Activated T-cell treated with anti-CD3 and anti-CD28 coated beads, Interleukin-2, amount 50 U/mL, for 48 hours (primary cell): ENCODE measurements around the gene EIF4E2.

Source experiments
- DNase-seq, 2 experiments: peaks; one replicate each; pipeline ENCODE4 v3.0.0-alpha.2; 2020

Gene EIF4E2

GRCh38 chr2:232550354-232551249 lies at the start of gene EIF4E2, which contains the start of gene TIGD1:
Gene EIF4E2 (plus strand): TSS chr2:232550689. CDS start chr2:232550725, 36 bp downstream.
Gene TIGD1 (minus strand): TSS chr2:232550557. CDS start chr2:232549882, 675 bp downstream.
- DNase-seq, result peak; percentile 94 to 95

- no peak for DNase-seq
Observed at GRCh38 chr2:232501331-232501771, 49.1 kb upstream of the EIF4E2 start.

- DNase-seq, result no peak
Observed at GRCh38 chr2:232501794-232502390, 48.6 kb upstream of the EIF4E2 start.

GRCh38 chr2:232502511-232502910 lies 48.0 kb upstream of the EIF4E2 start:
- peak in 1 of 2 experiments; percentile 35 for DNase-seq

- peak; percentile 56 to 64 for DNase-seq
Observed at GRCh38 chr2:232502911-232503808, 47.3 kb upstream of the EIF4E2 start.

GRCh38 chr2:232503809-232504323 lies 46.6 kb upstream of the EIF4E2 start:
- DNase-seq, result no peak

GRCh38 chr2:232504438-232504837 lies 46.1 kb upstream of the EIF4E2 start:
- DNase-seq, result no peak

- no peak for DNase-seq
Observed at GRCh38 chr2:232505856-232506255, 44.6 kb upstream of the EIF4E2 start.

- DNase-seq, result no peak
Observed at GRCh38 chr2:232506709-232507108, 43.8 kb upstream of the EIF4E2 start.

- DNase-seq, result no peak
Observed at GRCh38 chr2:232508251-232508650, 42.2 kb upstream of the EIF4E2 start.

- no peak for DNase-seq
Observed at GRCh38 chr2:232511336-232511890, 39.1 kb upstream of the EIF4E2 start.

GRCh38 chr2:232512602-232513001 lies 37.9 kb upstream of the EIF4E2 start:
- no peak for DNase-seq

GRCh38 chr2:232513353-232513752 lies 37.1 kb upstream of the EIF4E2 start:
- no peak for DNase-seq

GRCh38 chr2:232515639-232516038 lies 34.9 kb upstream of the EIF4E2 start:
- DNase-seq, result no peak

- DNase-seq, result no peak
Observed at GRCh38 chr2:232516551-232516950, 33.9 kb upstream of the EIF4E2 start.

GRCh38 chr2:232518844-232519243 lies 31.6 kb upstream of the EIF4E2 start:
- DNase-seq, result no peak

- DNase-seq, result no peak
Observed at GRCh38 chr2:232519581-232520438, 30.7 kb upstream of the EIF4E2 start, which contains the start of gene PRSS56. Gene PRSS56 (plus strand): TSS chr2:232520388. CDS start chr2:232520599, 211 bp downstream.

GRCh38 chr2:232520489-232520888 lies 30.0 kb upstream of the EIF4E2 start:
- no peak for DNase-seq

GRCh38 chr2:232521098-232521497 lies 29.4 kb upstream of the EIF4E2 start:
- no peak for DNase-seq

GRCh38 chr2:232521959-232522622 lies 28.4 kb upstream of the EIF4E2 start:
- DNase-seq, result peak; percentile 77 to 83
